Sigmoid colon (tissue), 4 donors: ENCODE data around the gene ZCCHC14.

Source experiments
- POLR2A ChIP-seq, 2 donors: fragments of 450-650 bp; IDR thresholded peaks; one replicate each; pipeline ENCODE4 v1.6.1; 2016; ENCODE audit warnings: antibody characterized with exemption in 2 of 2, mild to moderate bottlenecking in 2 of 2, moderate library complexity in 2 of 2
- POLR2AphosphoS5 ChIP-seq, 4 donors: sonication (generic); formaldehyde crosslinking; IDR thresholded peaks; one replicate each; pipeline ENCODE4 v1.6.1; 2017; ENCODE audit warnings: antibody characterized with exemption in 4 of 4
- TF ChIP-seq, protein P1 (sequence below), 4 experiments: fragments of 450-650 bp in 3 of 4; fragments of 200-600 bp in 1 of 4; IDR thresholded peaks; one replicate each; pipeline ENCODE4 v1.5.1; 2016 to 2019; ENCODE audit warnings: antibody characterized with exemption in 4 of 4, mild to moderate bottlenecking in 3 of 4, moderate library complexity in 2 of 4

- TF ChIP-seq POLR2A (IDR thresholded peaks at IDR 0.05) (no peak), POLR2AphosphoS5 (IDR thresholded peaks at IDR 0.05) (no peak)
- TF ChIP-seq, protein P1, sequence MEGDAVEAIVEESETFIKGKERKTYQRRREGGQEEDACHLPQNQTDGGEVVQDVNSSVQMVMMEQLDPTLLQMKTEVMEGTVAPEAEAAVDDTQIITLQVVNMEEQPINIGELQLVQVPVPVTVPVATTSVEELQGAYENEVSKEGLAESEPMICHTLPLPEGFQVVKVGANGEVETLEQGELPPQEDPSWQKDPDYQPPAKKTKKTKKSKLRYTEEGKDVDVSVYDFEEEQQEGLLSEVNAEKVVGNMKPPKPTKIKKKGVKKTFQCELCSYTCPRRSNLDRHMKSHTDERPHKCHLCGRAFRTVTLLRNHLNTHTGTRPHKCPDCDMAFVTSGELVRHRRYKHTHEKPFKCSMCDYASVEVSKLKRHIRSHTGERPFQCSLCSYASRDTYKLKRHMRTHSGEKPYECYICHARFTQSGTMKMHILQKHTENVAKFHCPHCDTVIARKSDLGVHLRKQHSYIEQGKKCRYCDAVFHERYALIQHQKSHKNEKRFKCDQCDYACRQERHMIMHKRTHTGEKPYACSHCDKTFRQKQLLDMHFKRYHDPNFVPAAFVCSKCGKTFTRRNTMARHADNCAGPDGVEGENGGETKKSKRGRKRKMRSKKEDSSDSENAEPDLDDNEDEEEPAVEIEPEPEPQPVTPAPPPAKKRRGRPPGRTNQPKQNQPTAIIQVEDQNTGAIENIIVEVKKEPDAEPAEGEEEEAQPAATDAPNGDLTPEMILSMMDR (IDR thresholded peaks at IDR 0.05), result no peak
Measured at GRCh38 chr16:87489434-87490045, 3.3 kb downstream of the ZCCHC14 start.
